Natural killer cell (primary cell): ENCODE measurements around the gene OR2H2. TPM values are rescaled to one million over a fixed set of nuclear protein-coding genes. Genes with fewer than 3 reads are reported as not detected.

Source experiments
- ATAC-seq, 3 donors: fragments of 150-1000 bp in 2 of 3; fragments of 200-7000 bp in 1 of 3; cut with Tn5 transposase; 1 replicate in 1 of 3; 2 replicates in 2 of 3; pipeline ENCODE4 v1.10.0; 2021; ENCODE audit warnings: mild to moderate bottlenecking in 2 of 3, moderate library complexity in 2 of 3
- DNase-seq, 2 donors: peaks; one replicate each; pipeline versions ENCODE4 v3.0.0 to v3.0.0-alpha.2; 2013 to 2021; ENCODE audit warnings: mixed read lengths in 1 of 2
- H3K27ac ChIP-seq: one replicate; pipeline ENCODE4 v1.5.1; 2013; ENCODE audit warnings: mild to moderate bottlenecking, low read length
- H3K27me3 ChIP-seq: one replicate; pipeline ENCODE4 v1.6.1; 2013; ENCODE audit warnings: low read length; ENCODE audit not compliant: control insufficient read depth, insufficient read depth
- H3K36me3 ChIP-seq: one replicate; pipeline ENCODE4 v1.6.1; 2013; ENCODE audit warnings: low read length; ENCODE audit not compliant: control insufficient read depth, insufficient read depth
- H3K4me1 ChIP-seq: one replicate; pipeline ENCODE4 v1.6.1; 2013; ENCODE audit warnings: low read length; ENCODE audit not compliant: control insufficient read depth, insufficient read depth
- H3K4me3 ChIP-seq: one replicate; pipeline ENCODE4 v1.5.1; 2013; ENCODE audit warnings: low read length
- H3K9me3 ChIP-seq: one replicate; pipeline ENCODE4 v1.6.1; 2013; ENCODE audit warnings: low read length; ENCODE audit not compliant: control insufficient read depth, insufficient read depth
- H3K27ac Mint-ChIP-seq, 2 donors: one replicate each; pipeline ENCODE4 v1.8.0; 2022; ENCODE audit warnings: mild to moderate bottlenecking in 2 of 2, mixed read lengths in 2 of 2, moderate library complexity in 1 of 2
- H3K27me3 Mint-ChIP-seq, 2 donors: one replicate each; pipeline ENCODE4 v1.8.0; 2022; ENCODE audit warnings: low read depth in 2 of 2, mixed read lengths in 2 of 2
- H3K36me3 Mint-ChIP-seq: one replicate; pipeline ENCODE4 v1.8.0; 2022; ENCODE audit warnings: mixed read lengths
- H3K4me1 Mint-ChIP-seq, 2 donors: one replicate each; pipeline ENCODE4 v1.8.0; 2022; ENCODE audit warnings: mixed read lengths in 2 of 2
- H3K4me3 Mint-ChIP-seq: one replicate; pipeline ENCODE4 v1.8.0; 2022; ENCODE audit warnings: mild to moderate bottlenecking, moderate library complexity, mixed read lengths
- H3K9me3 Mint-ChIP-seq, 2 donors: one replicate each; pipeline ENCODE4 v1.8.0; 2022; ENCODE audit warnings: mixed read lengths in 2 of 2
- CTCF ChIP-seq: fragments of 200-600 bp; IDR thresholded peaks from one replicate; pipeline ENCODE4 v1.8.0; 2022; ENCODE audit warnings: antibody characterized with exemption
- WGBS: methylation state at CpG from one replicate; pipeline ENCODE4 v1.1.7; 2013; ENCODE audit warnings: missing lambda C conversion rate; ENCODE audit not compliant: insufficient coverage; 5-methylcytosine and 5-hydroxymethylcytosine counted together
- intact Hi-C: fragments of 100-400 bp; cut with micrococcal nuclease; formaldehyde crosslinking; loops from one replicate; pipeline ENCODE4 v1.14.2; 2022
- total RNA-seq, 4 donors: library from RNA; stranded (reverse); fragments of 120-200 nt in 1 of 4; gene quantifications; one replicate each; pipeline versions ENCODE4 v1.2.3 to v1.2.4, GENCODE V29; 2013 to 2022

Gene OR2H2
- total RNA-seq, 3 donors from 2014 or later (not counting 1 experiment from before 2014, with no cell fraction given), result not detected

GRCh38 chr6:29624520-29624961 is 39.6 kb downstream of the OR2H2 start:
- ATAC-seq, result no peak
- no peak overlapping the region for H3K27ac Mint-ChIP-seq
- H3K9me3 Mint-ChIP-seq, result no peaks in the 10 kb centered on the region
- H3K4me3 Mint-ChIP-seq, result no peak overlapping the region
- Histone ChIP-seq H3K4me1 (peaks cover 18% of the 10 kb centered on the region), H3K4me3 (no peak overlapping the region), H3K27ac (no peak overlapping the region), H3K27me3 (peaks cover under 1% of the 10 kb centered on the region), H3K9me3 (no peaks in the 10 kb centered on the region), H3K36me3 (no peaks in the 10 kb centered on the region)
- intact Hi-C loops, result no loop called here
- no peak for DNase-seq
- H3K4me1 Mint-ChIP-seq, result peaks cover 0 to 17% of the 10 kb centered on the region in 2 donors
- 94% methylated on average over 3 of the region's 3 CpGs for WGBS
- peaks cover 18 to 45% of the 10 kb centered on the region in 2 donors for H3K27me3 Mint-ChIP-seq
- no peaks in the 10 kb centered on the region for H3K36me3 Mint-ChIP-seq
- no peak for TF ChIP-seq CTCF

GRCh38 chr6:29625337-29625930 is 40.5 kb downstream of the OR2H2 start:
- WGBS, result 72% methylated on average over 7 of the region's 7 CpGs
- Mint-ChIP-seq H3K4me3 (no peak overlapping the region), H3K9me3 (no peaks in the 10 kb centered on the region), H3K27ac (no peak overlapping the region), H3K36me3 (no peaks in the 10 kb centered on the region), H3K4me1 (peaks cover 0 to 17% of the 10 kb centered on the region in 2 donors), H3K27me3 (peaks cover 23 to 54% of the 10 kb centered on the region in 2 donors)
- no peak for TF ChIP-seq CTCF
- H3K9me3 ChIP-seq, result no peaks in the 10 kb centered on the region
- intact Hi-C loops, result no loop called here
- peaks cover 8% of the 10 kb centered on the region for H3K27me3 ChIP-seq
- H3K4me1 ChIP-seq, result peaks cover 18% of the 10 kb centered on the region
- ATAC-seq (no peak), DNase-seq (no peak)
- H3K27ac ChIP-seq, result no peak overlapping the region
- H3K36me3 ChIP-seq, result no peaks in the 10 kb centered on the region
- no peak overlapping the region for H3K4me3 ChIP-seq

GRCh38 chr6:29626948-29627754 is 42.2 kb downstream of the OR2H2 start:
- H3K9me3 ChIP-seq, result no peaks in the 10 kb centered on the region
- DNase-seq (peak in 1 of 2 donors; percentile 10), ATAC-seq (no peak)
- no peak for TF ChIP-seq CTCF
- no peaks in the 10 kb centered on the region for H3K36me3 ChIP-seq
- H3K4me1 ChIP-seq, result peaks cover 28% of the 10 kb centered on the region
- H3K27me3 ChIP-seq, result peaks cover 24% of the 10 kb centered on the region
- H3K27ac Mint-ChIP-seq, result peak overlapping the region in 1 of 2 donors; percentile 36
- peak overlapping the region; percentile 79 for H3K4me3 Mint-ChIP-seq
- H3K27me3 Mint-ChIP-seq, result peaks cover 40 to 65% of the 10 kb centered on the region in 2 donors
- H3K4me3 ChIP-seq, result peak overlapping the region; percentile 52
- peak overlapping the region; percentile 39 for H3K27ac ChIP-seq
- no peaks in the 10 kb centered on the region for H3K9me3 Mint-ChIP-seq
- 40% methylated on average over 30 of the region's 31 CpGs for WGBS
- peaks cover 12 to 30% of the 10 kb centered on the region in 2 donors for H3K4me1 Mint-ChIP-seq
- H3K36me3 Mint-ChIP-seq, result no peaks in the 10 kb centered on the region
- intact Hi-C loops, result no loop called here
